CD4-positive, alpha-beta T cell treated with Interleukin-15 for 1 hour (primary cell): Measurements from ENCODE around the gene PHC2.

Source experiments
- DNase-seq: peaks from one replicate; pipeline ENCODE4 v3.0.0-alpha.2; 2020

Gene PHC2

DNA sequence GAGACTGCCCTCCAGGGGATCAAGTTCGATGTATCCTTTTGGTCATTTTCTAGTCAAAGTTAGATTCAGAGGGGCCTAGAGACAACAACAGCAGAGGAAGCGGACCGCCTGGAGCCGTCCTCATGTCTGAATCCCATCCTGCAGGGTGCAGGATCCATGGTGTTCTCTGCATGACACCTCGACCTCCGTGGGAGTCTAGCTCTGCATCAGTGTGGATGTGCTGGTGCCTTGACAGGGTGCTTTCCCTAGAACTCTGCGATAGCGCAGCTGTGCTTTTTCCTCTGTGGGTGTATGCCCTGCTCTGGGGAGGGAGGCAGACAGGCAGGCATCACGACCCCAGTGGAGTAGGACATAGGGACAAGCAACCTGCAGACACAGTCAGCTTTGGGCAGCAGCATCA, 61.8 kb downstream of the PHC2 start:
- DNase-seq = no peak

DNA sequence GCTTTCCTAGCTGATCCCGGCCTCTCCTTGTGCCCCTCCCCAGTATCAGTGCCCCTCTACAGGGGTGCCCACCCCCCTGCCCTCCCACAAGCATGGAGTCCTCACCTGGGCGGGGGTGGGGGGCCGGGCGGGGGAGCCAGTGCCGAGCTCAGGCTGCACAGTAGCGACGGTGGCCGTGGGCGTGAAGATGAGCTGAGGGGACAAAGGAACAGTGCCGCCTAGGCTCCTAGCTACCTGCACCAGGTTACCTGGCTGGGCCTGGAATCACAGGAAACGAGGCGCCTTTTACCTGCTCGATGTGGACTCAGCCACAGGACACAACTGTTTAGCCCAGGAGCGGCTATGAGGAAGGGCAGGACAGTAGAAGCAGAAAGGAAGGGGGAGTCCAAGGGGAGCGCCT, 62.5 kb downstream of the PHC2 start:
- DNase-seq = no peak

DNA sequence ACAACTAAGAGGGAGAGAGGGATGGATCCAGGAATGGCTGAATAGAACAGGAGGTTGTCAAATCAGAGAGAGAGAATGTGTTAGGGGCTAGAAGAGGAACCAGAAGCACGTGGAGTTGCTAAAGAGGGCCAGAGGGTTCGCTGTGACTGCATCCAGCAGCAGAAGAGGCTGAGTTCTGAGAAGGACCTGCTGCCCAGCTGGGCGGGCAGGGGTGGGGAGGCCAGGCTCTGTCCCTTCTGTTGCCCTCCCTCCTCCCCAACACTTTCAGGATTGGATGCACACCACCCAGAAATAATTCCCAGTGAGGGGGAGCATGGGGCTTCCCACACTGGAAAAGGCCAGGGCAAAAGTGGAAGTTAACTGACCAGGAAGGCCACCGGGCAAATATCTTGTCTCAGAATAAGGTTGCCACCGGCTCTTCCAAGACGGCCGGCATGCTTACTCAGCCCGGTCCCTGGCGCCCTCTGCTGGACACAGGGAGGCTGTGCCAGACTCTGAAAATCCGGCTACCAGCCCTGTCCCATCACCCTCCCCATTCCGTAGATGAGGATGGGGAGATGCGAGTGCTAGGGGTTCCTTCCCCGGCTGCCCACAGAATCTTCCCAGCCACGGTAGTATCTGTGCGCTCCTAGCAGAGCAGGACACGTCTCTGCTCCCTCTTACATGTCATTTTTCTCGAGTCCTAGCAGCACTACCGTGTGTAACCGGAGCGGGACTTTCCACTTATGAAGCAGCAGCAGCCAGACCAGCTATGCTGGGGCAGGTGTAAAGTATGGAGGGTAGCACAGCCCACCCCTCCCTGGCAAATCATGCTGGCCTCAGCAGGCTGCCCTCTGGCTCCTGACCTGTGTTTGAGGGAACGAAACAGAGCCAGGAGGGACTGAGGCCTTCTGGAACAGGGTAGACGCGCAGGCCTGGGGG, 63.1 kb downstream of the PHC2 start:
- DNase-seq = peak; percentile 80

DNA sequence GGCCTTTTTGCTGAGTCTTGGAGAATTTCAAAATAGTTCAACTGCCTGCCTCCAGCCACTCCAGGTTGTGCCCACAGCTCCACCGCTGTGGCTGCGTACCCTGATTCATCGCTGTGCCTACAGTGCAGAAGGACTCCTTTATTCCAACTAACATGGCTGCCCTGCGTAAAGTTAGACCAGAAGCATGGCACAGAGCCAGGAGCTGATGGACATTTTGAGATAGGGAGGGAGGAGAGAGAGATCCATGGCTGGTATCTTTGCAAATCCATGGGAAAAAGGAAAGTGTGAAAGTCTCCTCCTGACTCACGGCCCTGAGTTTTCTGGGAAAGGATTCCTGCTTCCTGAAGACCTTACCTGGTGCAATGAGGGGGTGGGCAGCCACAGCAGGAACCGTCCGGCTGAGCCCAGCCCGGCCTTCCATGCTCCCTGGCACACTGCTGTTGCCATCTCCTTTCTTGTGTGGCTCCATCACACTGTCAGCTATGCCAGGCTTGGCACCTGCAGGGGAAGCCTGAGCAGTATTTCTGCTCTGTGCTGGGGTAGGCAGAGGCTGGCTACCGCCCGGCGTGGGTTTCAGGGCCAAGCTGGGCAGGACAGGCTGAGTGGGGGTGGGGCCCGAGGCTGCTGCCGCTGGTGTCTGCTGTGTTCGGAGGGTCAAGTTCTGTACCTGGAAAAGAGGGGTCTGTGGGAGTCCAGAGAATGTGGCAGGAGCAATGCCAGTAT, 64.0 kb downstream of the PHC2 start:
- no peak for DNase-seq

DNA sequence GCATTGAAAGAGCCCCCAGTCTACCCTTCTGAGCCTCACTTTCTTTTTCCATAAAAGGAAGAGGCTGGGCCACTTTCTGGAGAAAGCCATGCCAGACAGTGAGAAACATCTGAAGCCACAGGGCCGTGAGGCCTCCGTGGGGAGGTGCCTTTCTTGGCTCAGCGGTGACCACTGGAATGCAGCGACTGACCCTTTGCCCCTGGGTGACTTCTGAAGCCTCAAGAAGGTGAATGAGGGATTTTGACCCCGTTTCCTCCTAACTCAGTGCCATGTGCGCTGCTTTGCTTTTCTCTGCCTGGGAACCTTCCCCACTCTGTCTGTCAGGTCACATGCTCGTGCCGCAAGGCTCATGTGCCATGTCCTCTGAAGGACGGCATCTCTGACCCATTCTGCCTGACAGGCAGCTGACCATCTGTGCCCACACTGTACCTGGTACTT, 65.3 kb downstream of the PHC2 start:
- no peak for DNase-seq

DNA sequence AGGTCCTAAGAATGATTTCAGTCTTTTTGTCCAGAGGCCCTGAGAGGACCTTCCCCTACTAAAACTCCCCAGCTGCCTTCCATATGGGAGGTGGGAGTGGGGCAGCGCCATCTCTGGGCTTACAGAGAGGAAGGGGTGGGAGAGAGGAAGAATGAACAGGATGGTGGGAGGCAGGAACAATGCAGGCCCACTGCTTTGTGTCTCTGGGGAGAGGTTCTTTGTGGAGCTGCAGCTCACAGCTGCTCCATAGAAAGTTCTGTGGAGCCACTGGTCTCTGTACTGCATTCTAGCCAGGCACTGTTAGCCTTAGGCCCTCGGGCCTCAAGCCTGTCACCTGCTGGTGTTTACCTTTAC, 66.4 kb downstream of the PHC2 start:
- no peak for DNase-seq

DNA sequence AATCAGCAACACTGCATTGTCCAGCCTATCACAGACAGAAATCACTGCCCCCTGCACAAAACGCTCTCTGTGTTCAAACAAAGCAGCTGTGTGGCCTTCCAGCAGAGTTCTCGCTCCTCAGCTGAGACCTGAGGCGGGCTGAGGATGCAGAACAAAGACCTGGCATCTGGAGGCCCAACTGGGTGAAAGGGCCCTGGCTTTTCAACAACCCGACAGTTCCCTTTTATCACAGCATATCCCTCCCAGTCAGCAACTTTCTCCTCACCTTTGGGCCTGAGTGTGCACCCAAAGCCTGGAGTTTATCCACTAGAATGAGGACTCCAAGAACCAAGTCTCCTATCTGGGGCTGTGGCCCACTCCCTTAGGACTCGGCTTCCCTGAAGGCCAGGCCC, 67.4 kb downstream of the PHC2 start:
- DNase-seq = no peak

DNA sequence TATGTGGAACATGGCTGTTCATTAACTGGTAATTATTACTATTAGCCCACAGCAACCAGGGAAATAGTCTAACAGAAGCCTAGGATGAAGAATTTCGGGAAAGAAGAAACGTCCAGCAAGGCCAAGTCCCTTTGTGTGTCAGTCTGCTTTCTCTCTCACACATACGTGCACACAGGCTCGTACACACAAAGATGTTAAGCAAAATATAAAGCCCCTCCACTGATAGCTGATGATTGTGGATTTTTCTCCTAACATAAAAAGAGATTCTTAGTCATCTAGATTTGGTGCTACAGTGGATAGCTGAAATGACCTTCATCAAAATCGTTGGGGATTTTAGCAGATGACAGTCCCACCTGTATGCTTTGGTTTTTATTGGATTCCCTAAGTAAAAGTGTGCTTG, 67.9 kb downstream of the PHC2 start:
- no peak for DNase-seq

DNA sequence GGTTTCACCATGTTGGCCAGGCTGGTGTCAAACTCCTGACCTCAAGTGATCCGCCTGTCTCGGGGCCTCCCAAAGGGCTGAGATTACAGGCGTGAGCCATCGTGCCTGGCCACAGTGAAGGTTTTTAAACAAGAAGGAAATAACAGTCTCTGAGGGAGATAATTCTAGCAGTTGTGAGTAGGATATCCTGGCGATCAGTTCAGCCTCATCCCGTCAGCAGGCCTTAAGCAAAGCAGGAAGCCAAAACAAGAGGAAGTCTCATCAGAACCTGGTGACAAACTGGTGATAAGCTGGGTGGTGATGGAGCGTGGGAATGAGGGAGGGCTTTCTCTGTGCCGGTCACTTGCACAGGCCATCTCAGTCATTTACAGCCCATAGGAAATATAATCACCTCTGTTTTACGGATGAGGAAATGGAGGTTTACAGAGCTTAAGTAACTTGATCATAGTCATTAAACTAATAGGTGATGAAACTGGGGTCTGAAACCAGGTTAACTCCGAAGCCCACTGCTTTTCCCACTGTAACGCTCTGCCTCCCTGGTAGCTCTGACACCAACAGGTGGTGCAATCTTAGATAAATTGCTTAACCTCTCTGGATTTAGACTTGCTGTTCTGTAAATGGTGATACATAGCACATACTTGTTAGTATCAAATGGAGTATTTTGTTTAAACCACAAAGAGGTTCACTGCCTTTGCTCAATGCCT, 69.2 kb downstream of the PHC2 start:
- no peak for DNase-seq

DNA sequence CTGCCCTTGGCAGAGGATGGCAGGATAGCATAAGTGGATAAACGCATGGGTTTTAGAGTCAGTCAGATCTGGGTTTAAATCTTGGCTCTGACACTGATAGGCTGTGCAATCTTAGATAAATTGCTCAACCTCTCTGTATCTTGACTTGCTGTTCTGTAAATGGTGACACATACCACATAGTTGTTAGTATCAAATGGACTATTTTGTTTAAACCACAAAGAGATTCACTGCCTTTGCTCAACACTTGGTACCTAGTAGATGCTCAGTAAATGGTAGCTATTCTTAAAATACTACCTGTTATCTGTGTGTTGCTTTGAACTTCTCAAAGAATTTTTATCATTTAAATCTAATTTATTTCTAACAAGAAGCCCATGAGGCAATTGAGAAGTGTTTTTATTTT, 70.5 kb downstream of the PHC2 start:
- no peak for DNase-seq

DNA sequence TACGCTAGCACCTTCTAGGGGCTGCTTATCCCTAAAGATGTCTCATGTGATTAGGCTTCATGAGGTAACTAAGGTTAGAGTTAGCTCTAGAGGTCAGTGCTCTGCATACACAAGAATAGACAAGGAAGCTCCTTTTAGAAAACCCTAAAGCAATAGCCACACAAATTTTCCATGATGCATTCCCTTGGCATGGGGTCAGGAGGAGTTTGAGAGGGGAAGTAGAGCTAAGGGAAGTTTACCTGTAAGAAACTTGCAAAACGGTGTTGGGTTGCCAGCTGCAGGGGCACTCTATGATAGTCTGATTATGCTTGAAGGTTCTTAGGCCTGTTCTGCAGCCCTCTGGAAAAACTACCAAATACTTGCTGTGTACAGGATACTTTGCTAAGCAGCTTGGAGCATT, 71.0 kb downstream of the PHC2 start:
- no peak for DNase-seq

DNA sequence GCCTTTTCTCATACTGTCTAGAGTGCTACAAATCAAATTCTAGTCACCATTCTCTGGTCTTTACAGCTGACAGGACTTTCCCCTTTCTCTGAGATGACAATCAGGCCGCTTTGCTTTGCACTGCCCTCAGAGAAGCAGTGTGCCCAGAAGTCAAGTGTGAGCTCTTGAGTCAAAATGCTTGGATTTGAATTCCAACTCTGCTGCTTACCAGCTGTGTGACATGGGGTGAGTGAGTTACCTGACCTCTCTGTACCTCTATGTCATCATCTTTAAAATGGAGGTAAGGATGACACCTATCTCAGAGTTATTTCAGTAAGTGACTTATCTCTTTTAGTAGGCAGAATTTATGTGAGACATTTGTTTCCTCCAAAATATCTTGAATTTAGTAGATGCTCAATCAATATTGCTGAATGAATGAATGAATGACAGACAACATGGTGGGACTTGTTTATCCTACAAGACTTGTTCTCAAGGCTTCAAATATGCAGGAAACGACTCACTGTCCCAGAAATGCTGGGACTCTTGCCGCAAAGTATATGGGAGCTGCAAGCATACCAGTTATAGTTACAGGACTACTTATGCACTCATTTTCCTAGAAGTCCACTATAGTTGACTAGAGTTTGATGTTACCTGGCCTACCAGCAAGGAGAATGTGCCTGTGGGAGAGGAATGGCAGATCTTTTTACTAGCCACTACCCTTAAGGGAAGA, 71.9 kb downstream of the PHC2 start:
- no peak for DNase-seq

DNA sequence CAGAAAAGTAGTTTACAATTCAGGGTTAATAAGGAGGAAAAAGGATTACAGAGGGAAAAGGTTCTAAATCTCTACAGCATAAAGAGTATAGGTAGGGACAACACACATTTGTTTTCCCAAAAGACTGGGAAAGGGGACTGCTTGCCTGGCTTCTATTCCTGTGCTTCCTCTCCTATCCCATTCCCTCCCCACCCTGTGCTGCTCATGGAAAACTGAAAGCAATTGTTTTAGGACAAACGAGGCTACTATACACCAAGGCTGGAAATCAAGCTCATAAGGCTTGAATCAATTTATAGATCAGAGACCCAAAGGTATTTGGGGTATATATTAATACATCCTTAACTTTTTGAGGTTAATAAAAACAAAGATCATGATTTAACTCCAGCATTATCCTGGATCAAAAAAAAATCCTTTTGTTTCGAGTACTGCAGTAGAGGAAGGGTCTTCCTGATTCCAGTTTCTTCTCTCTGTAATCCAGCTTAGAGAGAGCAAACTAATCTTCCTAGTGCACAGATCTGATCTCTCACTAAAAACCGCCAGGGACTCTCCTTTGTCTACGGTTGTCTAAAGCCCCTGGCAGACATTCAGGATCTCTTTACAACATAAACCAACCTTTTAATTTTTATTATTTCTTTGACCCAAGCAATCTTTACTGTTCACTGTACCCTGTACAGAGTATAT, 72.6 kb downstream of the PHC2 start:
- DNase-seq = no peak

DNA sequence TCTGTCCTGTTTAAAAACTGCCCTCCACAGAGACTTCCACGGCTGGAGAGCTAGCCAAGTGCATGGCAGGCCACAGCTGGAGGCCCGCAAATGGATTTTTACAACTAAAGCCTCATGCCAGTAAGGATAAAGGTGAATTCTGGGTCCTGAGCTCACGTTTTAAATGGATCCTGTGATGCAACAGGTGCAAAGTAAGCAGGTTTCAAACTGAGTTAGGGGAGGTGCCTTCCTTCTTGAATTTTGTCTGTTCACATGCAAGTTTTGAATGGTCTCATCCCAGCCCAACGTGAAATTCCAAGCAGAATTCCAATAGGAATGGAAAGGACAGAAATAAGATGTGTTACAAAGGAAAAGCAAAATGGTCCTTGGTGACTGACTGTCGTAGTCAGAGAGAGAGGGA, 73.8 kb downstream of the PHC2 start:
- DNase-seq = no peak

DNA sequence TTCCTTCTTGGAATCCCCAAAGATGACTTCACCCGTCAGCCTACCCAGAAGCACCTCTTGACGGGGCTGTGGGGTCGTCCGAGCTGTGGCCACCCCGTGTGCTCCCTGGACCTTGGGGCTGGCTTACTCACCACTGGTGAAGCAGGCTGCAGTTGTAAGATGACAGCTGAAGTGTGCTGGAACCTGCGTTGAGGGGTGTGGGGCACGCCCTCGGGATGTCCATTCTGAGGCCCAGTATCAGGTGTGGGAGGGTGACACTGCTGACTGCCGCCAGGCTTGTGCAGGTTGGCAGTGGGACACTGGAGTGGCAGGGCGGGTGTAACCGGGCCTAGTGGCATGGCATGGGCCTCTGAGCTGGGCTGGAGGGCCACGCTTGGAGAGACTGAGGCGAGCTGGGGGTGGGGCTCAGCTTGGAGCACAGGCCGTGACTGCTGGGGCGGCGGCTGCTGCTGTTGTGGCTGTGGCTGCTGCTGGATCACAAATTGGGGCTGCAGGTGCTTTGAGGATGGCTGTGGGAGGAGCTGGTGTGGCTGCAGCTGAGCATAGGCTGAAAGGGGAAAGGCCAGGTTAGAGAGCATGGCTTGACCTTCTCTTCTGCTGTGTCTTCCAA, 76.1 kb downstream of the PHC2 start:
- no peak for DNase-seq

DNA sequence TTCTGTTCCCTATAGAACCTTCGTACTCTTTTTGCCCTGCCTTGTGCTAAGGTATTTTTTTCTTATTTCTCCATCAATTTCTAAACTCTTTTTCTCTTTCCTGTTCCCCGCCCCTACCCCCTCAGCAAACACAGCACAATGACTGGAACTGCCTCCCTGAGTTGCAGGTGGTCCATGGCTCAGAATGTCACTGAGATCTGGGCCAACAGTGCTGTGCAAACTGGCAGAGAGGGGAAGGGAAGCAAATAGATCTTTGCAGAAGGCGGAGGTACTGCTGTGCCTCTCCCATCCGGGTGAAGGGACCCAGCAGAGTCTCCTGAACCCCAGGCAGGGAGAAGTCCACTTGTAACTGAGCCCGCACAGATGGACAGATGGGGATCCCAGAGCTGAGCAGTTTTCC, 77.4 kb downstream of the PHC2 start:
- no peak for DNase-seq

DNA sequence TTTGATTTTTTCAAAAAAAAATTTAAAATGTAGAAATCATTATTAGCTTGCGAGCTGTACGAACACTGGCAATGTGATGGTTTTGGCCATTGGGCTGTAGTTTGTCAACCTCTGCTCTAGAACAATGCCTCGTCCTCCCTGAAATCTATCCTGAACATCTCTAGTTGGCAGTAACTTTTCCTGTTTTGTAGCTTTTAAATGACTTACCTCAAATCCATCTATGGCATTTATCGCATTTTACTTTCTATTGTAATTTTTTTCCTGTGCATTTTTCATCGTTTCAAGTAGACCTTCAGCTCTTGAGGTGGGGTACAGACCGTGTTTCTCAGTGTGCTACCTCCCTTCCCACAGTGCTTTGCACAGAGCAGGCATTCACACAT, 79.6 kb downstream of the PHC2 start:
- no peak for DNase-seq

DNA sequence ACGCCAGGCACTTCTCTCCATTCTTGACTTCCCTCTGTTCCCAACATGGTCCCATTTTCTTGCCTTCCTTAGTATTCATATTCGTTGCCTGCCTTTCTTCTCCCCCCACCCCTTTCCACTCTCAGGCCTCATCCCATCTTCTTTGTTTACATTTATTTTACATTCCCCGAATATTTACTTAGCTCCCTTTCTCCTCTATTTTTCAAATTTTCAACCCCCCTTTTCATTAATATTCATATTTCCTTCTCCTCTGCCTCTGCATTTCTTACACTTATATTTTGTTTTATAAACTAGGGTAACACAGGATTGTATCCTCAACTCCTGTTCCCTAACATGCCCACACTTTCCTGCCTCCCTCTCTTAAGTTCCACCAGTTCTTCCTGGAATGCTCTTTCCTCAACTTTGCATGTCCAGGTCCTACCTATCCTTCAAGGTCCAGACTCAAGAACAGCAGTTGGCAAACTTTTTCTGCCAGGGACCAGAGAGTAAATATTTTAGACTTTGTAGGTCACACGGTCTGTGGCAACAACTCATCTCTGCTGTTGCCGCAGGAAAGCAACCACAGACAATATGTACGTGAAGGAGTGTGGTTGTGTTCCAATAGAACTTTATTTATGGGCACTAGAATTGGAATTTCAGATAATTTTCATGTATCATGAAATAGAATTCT, 80.1 kb downstream of the PHC2 start:
- no peak for DNase-seq

DNA sequence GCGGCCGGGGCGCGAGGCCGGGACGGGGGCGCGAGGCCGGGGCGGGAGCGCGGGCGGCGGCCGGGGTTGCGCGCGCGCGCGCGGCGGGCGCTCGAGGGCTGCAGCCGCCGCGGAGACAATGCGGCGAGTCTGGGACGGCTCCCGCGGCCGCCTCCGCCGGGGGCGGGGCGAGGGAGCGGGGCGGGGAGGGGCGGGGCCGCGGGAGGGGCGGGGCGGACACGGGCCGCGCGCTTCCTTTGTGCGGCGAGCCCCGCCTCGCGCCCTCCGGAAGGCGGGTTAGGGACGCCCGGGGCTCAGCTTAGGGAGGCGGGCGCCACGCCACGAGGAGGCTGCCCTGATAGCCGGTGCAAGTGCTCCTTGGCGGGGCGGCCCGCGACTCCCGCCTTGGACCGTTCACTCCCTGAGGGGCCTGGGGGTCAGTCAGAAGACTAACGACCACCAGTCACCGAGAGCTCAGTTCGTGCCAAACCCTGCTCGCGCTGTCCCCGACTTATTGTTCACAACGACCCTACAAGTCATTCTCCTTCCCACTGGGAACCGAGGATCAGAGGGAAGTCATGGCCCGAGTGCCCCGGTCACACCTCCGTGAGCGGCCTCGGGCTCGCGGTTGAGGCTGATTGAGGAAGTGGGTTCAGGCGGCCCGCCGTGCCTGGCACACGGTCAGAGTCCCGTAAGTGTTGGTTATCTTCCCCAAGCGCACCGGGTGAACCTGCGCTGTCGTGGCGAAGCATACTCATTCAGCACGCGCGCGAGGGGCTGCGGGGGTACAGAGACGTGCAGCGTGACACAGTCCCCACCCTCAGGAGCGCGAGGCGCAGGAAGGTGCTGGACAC, 80.9 kb downstream of the PHC2 start:
- DNase-seq = peak; percentile 84

DNA sequence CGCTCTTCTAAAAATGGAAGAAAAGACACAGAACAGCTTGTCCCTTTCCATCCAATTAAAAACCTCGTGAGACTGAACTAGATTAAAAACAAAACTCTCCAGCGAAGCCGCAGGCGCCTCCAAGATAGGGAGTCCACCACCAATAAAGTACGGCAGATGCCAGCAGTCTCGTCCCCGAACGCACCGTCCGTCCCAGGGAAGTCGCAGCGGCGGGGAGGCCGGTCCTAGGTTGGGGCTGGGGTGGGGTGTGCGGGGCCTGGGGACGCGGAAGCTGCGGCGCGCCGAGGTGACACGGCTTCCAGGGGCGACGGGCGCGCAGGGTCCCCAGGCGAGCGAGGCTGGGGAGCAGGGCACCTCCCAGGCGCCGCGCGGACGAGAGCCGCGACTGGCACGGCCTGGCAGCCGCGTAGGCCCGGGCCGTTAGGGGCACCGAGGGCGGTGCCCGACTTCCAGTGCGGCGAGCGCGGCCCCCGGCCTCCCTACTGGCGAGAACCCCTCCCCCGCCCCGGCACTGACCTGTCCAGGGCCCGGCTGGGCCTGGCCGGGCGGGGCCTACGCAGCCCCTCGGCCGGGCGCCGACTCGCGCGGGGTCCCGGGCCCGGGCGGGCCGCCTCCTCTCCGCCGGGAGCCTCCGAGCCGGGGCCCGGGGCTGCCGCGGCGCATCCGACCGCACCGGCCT, 81.7 kb downstream of the PHC2 start:
- peak; percentile 47 for DNase-seq
